GM21447 (cell line): ENCODE data around the gene CNTNAP1.
A peak's percentile ranks its signal among the peaks of the same experiment; 100 is the strongest.

Experiments
- ATAC-seq: cut with Tn5 transposase; IDR thresholded peaks from one replicate; pipeline ENCODE4 v1.9.1; 2021; ENCODE audit not compliant: unreplicated experiment

Gene CNTNAP1

GRCh38 chr17:42669977-42670788 lies 12.1 kb upstream of the CNTNAP1 start:
- ATAC-seq, result no peak

- no peak for ATAC-seq
Measured at GRCh38 chr17:42670789-42671657, 11.3 kb upstream of the CNTNAP1 start.

- ATAC-seq, result no peak
Measured at GRCh38 chr17:42672038-42672437, 10.3 kb upstream of the CNTNAP1 start.

GRCh38 chr17:42673266-42673884 lies 9.0 kb upstream of the CNTNAP1 start:
- ATAC-seq, result no peak

GRCh38 chr17:42673885-42674754 lies 8.2 kb upstream of the CNTNAP1 start:
- ATAC-seq, result no peak

GRCh38 chr17:42674755-42675347 lies 7.5 kb upstream of the CNTNAP1 start:
- no peak for ATAC-seq

- ATAC-seq, result no peak
Measured at GRCh38 chr17:42675348-42675964, 6.9 kb upstream of the CNTNAP1 start.

GRCh38 chr17:42675965-42676423 lies 6.3 kb upstream of the CNTNAP1 start:
- no peak for ATAC-seq

- no peak for ATAC-seq
Measured at GRCh38 chr17:42676424-42677011, 5.8 kb upstream of the CNTNAP1 start, which contains the start of gene PLEKHH3. Gene PLEKHH3, minus strand, starts transcription at chr17:42676994. Its CDS starts 431 bp downstream, at chr17:42676563.

- ATAC-seq, result peak; percentile 51
Measured at GRCh38 chr17:42677012-42677857, 5.1 kb upstream of the CNTNAP1 start.

- no peak for ATAC-seq
Measured at GRCh38 chr17:42677921-42678781, 4.2 kb upstream of the CNTNAP1 start.

GRCh38 chr17:42678951-42679491 lies 3.3 kb upstream of the CNTNAP1 start:
- no peak for ATAC-seq

GRCh38 chr17:42679492-42680330 lies 2.6 kb upstream of the CNTNAP1 start:
- no peak for ATAC-seq

GRCh38 chr17:42680331-42680808 lies 2.0 kb upstream of the CNTNAP1 start:
- ATAC-seq, result no peak

GRCh38 chr17:42682722-42683403 lies 532 bp downstream of the CNTNAP1 start:
- ATAC-seq, result no peak
